C4-2B (cell line): ENCODE results near the gene RMI2.

Experiments used
- CTCF ChIP-seq: fragments of 450-650 bp; conservative IDR thresholded peaks from 2 replicates; pipeline ENCODE4 v1.5.1; 2017; ENCODE audit warnings: mild to moderate bottlenecking
- ZFX ChIP-seq: fragments of 450-650 bp; IDR thresholded peaks from 2 replicates; pipeline ENCODE4 v1.6.1; 2017

GRCh38 chr16:11393861-11394592 lies 48.8 kb downstream of the RMI2 start:
- TF ChIP-seq CTCF: no peak
- TF ChIP-seq ZFX: no peak
